Activated T-helper 17 cell treated with anti-CD3 and anti-CD28 coated beads, Interleukin-2, amount 50 U/mL, for 72 hours (primary cell): ENCODE results near the gene PRKCE. TPM values are rescaled to one million over a fixed set of nuclear protein-coding genes. Genes with fewer than 3 reads are reported as not detected.
A peak's percentile ranks its signal among the peaks of the same experiment; 100 is the strongest.

Source experiments
- ATAC-seq: fragments of 150-1000 bp; cut with Tn5 transposase; replicated peaks from 2 replicates; pipeline ENCODE4 v1.10.0; 2021; ENCODE audit warnings: mild to moderate bottlenecking, moderate library complexity
- H3K27ac Mint-ChIP-seq: one replicate; pipeline ENCODE4 v1.8.0; 2022; ENCODE audit warnings: mixed read lengths
- H3K27me3 Mint-ChIP-seq: one replicate; pipeline ENCODE4 v1.8.0; 2022; ENCODE audit warnings: mixed read lengths
- H3K36me3 Mint-ChIP-seq: one replicate; pipeline ENCODE4 v1.8.0; 2022; ENCODE audit warnings: low read depth, mild to moderate bottlenecking, mixed read lengths
- H3K4me1 Mint-ChIP-seq: one replicate; pipeline ENCODE4 v1.8.0; 2022; ENCODE audit warnings: mixed read lengths
- H3K4me3 Mint-ChIP-seq: one replicate; pipeline ENCODE4 v1.8.0; 2022; ENCODE audit warnings: mild to moderate bottlenecking, mixed read lengths
- H3K9me3 Mint-ChIP-seq: one replicate; pipeline ENCODE4 v1.8.0; 2022; ENCODE audit warnings: mixed read lengths
- total RNA-seq, 2 donors: library from RNA; stranded (reverse); gene quantifications; one replicate each; pipeline ENCODE4 v1.2.3, GENCODE V29; 2022

Gene PRKCE
- total RNA-seq, 2 donors from 2014 or later: 15.9 to 16.6 TPM

GRCh38 chr2:45768208-45768607, 116.7 kb downstream of the PRKCE start:
- Mint-ChIP-seq H3K36me3 (no peaks in the 10 kb centered on the region), H3K27me3 (no peaks in the 10 kb centered on the region), H3K27ac (no peak overlapping the region), H3K9me3 (no peaks in the 10 kb centered on the region), H3K4me3 (no peak overlapping the region), H3K4me1 (no peaks in the 10 kb centered on the region)
- ATAC-seq: no peak

GRCh38 chr2:45769056-45769455, 117.6 kb downstream of the PRKCE start:
- Mint-ChIP-seq H3K27ac (no peak overlapping the region), H3K4me1 (no peaks in the 10 kb centered on the region), H3K27me3 (no peaks in the 10 kb centered on the region), H3K36me3 (no peaks in the 10 kb centered on the region), H3K9me3 (no peaks in the 10 kb centered on the region), H3K4me3 (no peak overlapping the region)
- no peak for ATAC-seq

- ATAC-seq: no peak
- H3K36me3 Mint-ChIP-seq: no peaks in the 10 kb centered on the region
- no peak overlapping the region for H3K4me3 Mint-ChIP-seq
- no peaks in the 10 kb centered on the region for H3K4me1 Mint-ChIP-seq
- no peaks in the 10 kb centered on the region for H3K27me3 Mint-ChIP-seq
- no peak overlapping the region for H3K27ac Mint-ChIP-seq
- no peaks in the 10 kb centered on the region for H3K9me3 Mint-ChIP-seq
Observed at GRCh38 chr2:45769854-45770576, 118.5 kb downstream of the PRKCE start.

GRCh38 chr2:45770811-45771210, 119.3 kb downstream of the PRKCE start:
- H3K4me3 Mint-ChIP-seq: no peak overlapping the region
- no peaks in the 10 kb centered on the region for H3K27me3 Mint-ChIP-seq
- no peaks in the 10 kb centered on the region for H3K9me3 Mint-ChIP-seq
- no peak for ATAC-seq
- H3K36me3 Mint-ChIP-seq: no peaks in the 10 kb centered on the region
- H3K27ac Mint-ChIP-seq: no peak overlapping the region
- H3K4me1 Mint-ChIP-seq: no peaks in the 10 kb centered on the region

- no peak for ATAC-seq
- no peaks in the 10 kb centered on the region for H3K27me3 Mint-ChIP-seq
- no peak overlapping the region for H3K4me3 Mint-ChIP-seq
- H3K27ac Mint-ChIP-seq: peak overlapping the region; percentile 5
- H3K4me1 Mint-ChIP-seq: no peaks in the 10 kb centered on the region
- H3K36me3 Mint-ChIP-seq: no peaks in the 10 kb centered on the region
- no peaks in the 10 kb centered on the region for H3K9me3 Mint-ChIP-seq
Observed at GRCh38 chr2:45771261-45771660, 119.8 kb downstream of the PRKCE start.

GRCh38 chr2:45772038-45772437, 120.6 kb downstream of the PRKCE start:
- peak overlapping the region; percentile 5 for H3K27ac Mint-ChIP-seq
- ATAC-seq: no peak

GRCh38 chr2:45773909-45774308, 122.4 kb downstream of the PRKCE start:
- ATAC-seq: no peak
- Mint-ChIP-seq H3K27me3 (no peaks in the 10 kb centered on the region), H3K9me3 (no peaks in the 10 kb centered on the region), H3K4me3 (no peak overlapping the region), H3K4me1 (peaks cover 3% of the 10 kb centered on the region), H3K27ac (no peak overlapping the region), H3K36me3 (no peaks in the 10 kb centered on the region)

More at GRCh38 chr2:45772038-45772437, 120.6 kb downstream of the PRKCE start:
- Mint-ChIP-seq H3K9me3 (no peaks in the 10 kb centered on the region), H3K36me3 (no peaks in the 10 kb centered on the region), H3K4me1 (no peaks in the 10 kb centered on the region), H3K4me3 (no peak overlapping the region), H3K27me3 (no peaks in the 10 kb centered on the region)

GRCh38 chr2:45774688-45775244, 123.3 kb downstream of the PRKCE start:
- Mint-ChIP-seq H3K4me1 (peaks cover 3% of the 10 kb centered on the region), H3K27me3 (no peaks in the 10 kb centered on the region), H3K36me3 (no peaks in the 10 kb centered on the region), H3K4me3 (no peak overlapping the region), H3K27ac (no peak overlapping the region), H3K9me3 (no peaks in the 10 kb centered on the region)
- ATAC-seq: no peak

GRCh38 chr2:45776160-45776955, 124.9 kb downstream of the PRKCE start:
- Mint-ChIP-seq H3K36me3 (no peaks in the 10 kb centered on the region), H3K9me3 (no peaks in the 10 kb centered on the region), H3K4me1 (peaks cover 3% of the 10 kb centered on the region), H3K27me3 (no peaks in the 10 kb centered on the region), H3K27ac (no peak overlapping the region), H3K4me3 (no peak overlapping the region)
- no peak for ATAC-seq

- H3K36me3 Mint-ChIP-seq: no peaks in the 10 kb centered on the region
- no peaks in the 10 kb centered on the region for H3K27me3 Mint-ChIP-seq
- peak; percentile 6 for ATAC-seq
Observed at GRCh38 chr2:45777996-45778719, 126.7 kb downstream of the PRKCE start.

GRCh38 chr2:45778720-45779171, 127.3 kb downstream of the PRKCE start:
- H3K4me1 Mint-ChIP-seq: peaks cover 3% of the 10 kb centered on the region
- ATAC-seq: peak; percentile 80
- no peak overlapping the region for H3K4me3 Mint-ChIP-seq
- no peaks in the 10 kb centered on the region for H3K36me3 Mint-ChIP-seq
- no peaks in the 10 kb centered on the region for H3K9me3 Mint-ChIP-seq
- no peaks in the 10 kb centered on the region for H3K27me3 Mint-ChIP-seq
- H3K27ac Mint-ChIP-seq: no peak overlapping the region

More at GRCh38 chr2:45777996-45778719, 126.7 kb downstream of the PRKCE start:
- Mint-ChIP-seq H3K4me3 (no peak overlapping the region), H3K9me3 (no peaks in the 10 kb centered on the region), H3K4me1 (peaks cover 3% of the 10 kb centered on the region), H3K27ac (no peak overlapping the region)

GRCh38 chr2:45780541-45781463, 129.3 kb downstream of the PRKCE start:
- no peaks in the 10 kb centered on the region for H3K36me3 Mint-ChIP-seq
- ATAC-seq: no peak
- H3K4me1 Mint-ChIP-seq: peaks cover 3% of the 10 kb centered on the region
- H3K9me3 Mint-ChIP-seq: no peaks in the 10 kb centered on the region
- no peak overlapping the region for H3K27ac Mint-ChIP-seq
- H3K4me3 Mint-ChIP-seq: no peak overlapping the region
- H3K27me3 Mint-ChIP-seq: no peaks in the 10 kb centered on the region

GRCh38 chr2:45781464-45781811, 130.0 kb downstream of the PRKCE start:
- no peak overlapping the region for H3K27ac Mint-ChIP-seq
- H3K4me3 Mint-ChIP-seq: no peak overlapping the region
- no peaks in the 10 kb centered on the region for H3K27me3 Mint-ChIP-seq
- ATAC-seq: no peak
- peaks cover 3% of the 10 kb centered on the region for H3K4me1 Mint-ChIP-seq
- no peaks in the 10 kb centered on the region for H3K9me3 Mint-ChIP-seq
- no peaks in the 10 kb centered on the region for H3K36me3 Mint-ChIP-seq
